Breast epithelium (tissue), 4 donors: ENCODE measurements around the gene CREBZF. TPM values are rescaled to one million over a fixed set of nuclear protein-coding genes. Genes with fewer than 3 reads are reported as not detected.

Experiments used
- DNase-seq, 2 donors: peaks; one replicate each; pipeline ENCODE4 v3.0.0-alpha.2; 2019; ENCODE audit warnings: low spot score in 2 of 2
- H3K27ac ChIP-seq, 2 donors: fragments of 200-600 bp; sonication (generic) in 1 of 2; one replicate each; pipeline ENCODE4 v1.5.1; 2016 to 2019; ENCODE audit warnings: mild to moderate bottlenecking in 1 of 2
- H3K27me3 ChIP-seq, 2 donors: fragments of 200-600 bp; sonication (generic) in 1 of 2; one replicate each; pipeline versions ENCODE4 v1.5.1 to v1.6.0; 2017 to 2019; ENCODE audit warnings: control low read depth in 1 of 2, mild to moderate bottlenecking in 1 of 2
- H3K36me3 ChIP-seq: fragments of 200-600 bp; one replicate; pipeline ENCODE4 v1.5.1; 2019
- H3K4me1 ChIP-seq, 2 donors: fragments of 200-600 bp; sonication (generic); one replicate each; pipeline ENCODE4 v1.5.1; 2016 to 2019; ENCODE audit warnings: control low read depth in 1 of 2
- H3K4me3 ChIP-seq, 3 donors: fragments of 200-600 bp; sonication (generic); 1 replicate in 2 of 3; 2 replicates in 1 of 3; pipeline ENCODE4 v1.5.1; 2016 to 2019; ENCODE audit warnings: mild to moderate bottlenecking in 3 of 3, moderate library complexity in 2 of 3
- H3K9me3 ChIP-seq, 2 donors: fragments of 200-600 bp; sonication (generic) in 1 of 2; one replicate each; pipeline ENCODE4 v1.5.1; 2016 to 2019; ENCODE audit warnings: control low read depth in 1 of 2
- POLR2A ChIP-seq: fragments of 450-650 bp; IDR thresholded peaks from one replicate; pipeline ENCODE4 v1.6.1; 2016; ENCODE audit warnings: antibody characterized with exemption, mild to moderate bottlenecking, moderate library complexity
- POLR2AphosphoS5 ChIP-seq, 3 donors: sonication (generic); formaldehyde crosslinking; IDR thresholded peaks; one replicate each; pipeline ENCODE4 v1.6.1; 2017; ENCODE audit warnings: antibody characterized with exemption in 3 of 3
- intact Hi-C: fragments of 100-400 bp; cut with DNase I; formaldehyde crosslinking; loops from one replicate; pipeline ENCODE4 v1.15.1; 2023; ENCODE audit warnings: low total_unique reads
- total RNA-seq, 3 donors: library from RNA; depleted of rRNA; stranded (reverse); fragments of >200 nt; gene quantifications; one replicate each; pipeline ENCODE4 v1.1.0, GENCODE V29; 2016
- TF ChIP-seq, protein P1 (sequence below), 3 donors: fragments of 450-650 bp; IDR thresholded peaks; one replicate each; pipeline ENCODE4 v1.5.1; 2016 to 2017; ENCODE audit warnings: antibody characterized with exemption in 3 of 3, mild to moderate bottlenecking in 3 of 3, moderate library complexity in 3 of 3

CREBZF gene
- total RNA-seq, 3 donors from 2014 or later: 49.6 to 120 (median 107) TPM

DNA sequence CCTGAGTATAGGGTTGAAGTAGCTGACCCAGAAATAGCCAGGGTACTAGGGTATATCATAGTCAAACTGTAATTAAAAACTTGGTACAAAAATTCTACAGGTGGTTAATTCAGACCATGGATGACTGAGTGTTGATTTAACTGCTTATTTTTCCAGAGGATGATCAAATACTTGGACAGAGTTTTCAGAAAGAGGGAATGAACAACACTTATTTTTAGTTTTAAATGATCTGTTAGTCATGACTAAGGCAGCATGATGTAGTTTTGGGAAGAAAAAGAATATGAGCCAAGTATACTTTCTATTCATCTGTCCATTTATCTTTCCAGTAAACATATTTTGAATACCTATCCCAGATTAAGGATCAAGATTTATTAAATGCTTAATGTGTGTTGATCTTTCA lies 40.9 kb upstream of the CREBZF start:
- H3K36me3 ChIP-seq: no peaks in the 10 kb centered on the region
- no peak overlapping the region for H3K27ac ChIP-seq

DNA sequence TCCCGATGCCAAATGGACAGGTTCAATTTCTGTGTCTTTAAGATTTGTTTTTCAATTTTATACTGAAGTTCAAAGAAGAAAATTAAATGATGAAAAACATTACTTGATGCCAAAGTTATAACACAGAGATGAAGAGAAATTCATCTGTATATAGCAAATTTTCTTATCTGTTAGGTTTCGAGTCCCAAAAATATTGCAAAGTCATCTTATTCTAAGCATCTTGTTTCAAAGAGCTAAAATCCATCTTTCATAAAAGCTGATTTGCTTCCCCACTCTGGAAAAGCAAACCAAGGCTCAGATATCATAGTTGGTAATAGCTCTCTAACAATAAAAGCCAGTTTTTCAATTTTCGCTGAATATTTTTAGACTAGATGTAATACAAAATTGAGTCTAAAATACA lies 40.0 kb upstream of the CREBZF start:
- Histone ChIP-seq H3K9me3 (no peaks in the 10 kb centered on the region), H3K4me1 (no peaks in the 10 kb centered on the region), H3K36me3 (no peaks in the 10 kb centered on the region), H3K4me3 (no peak overlapping the region), H3K27ac (no peak overlapping the region), H3K27me3 (no peaks in the 10 kb centered on the region)
- no peak for DNase-seq
- no peak for TF ChIP-seq POLR2A
- TF ChIP-seq, protein P1, sequence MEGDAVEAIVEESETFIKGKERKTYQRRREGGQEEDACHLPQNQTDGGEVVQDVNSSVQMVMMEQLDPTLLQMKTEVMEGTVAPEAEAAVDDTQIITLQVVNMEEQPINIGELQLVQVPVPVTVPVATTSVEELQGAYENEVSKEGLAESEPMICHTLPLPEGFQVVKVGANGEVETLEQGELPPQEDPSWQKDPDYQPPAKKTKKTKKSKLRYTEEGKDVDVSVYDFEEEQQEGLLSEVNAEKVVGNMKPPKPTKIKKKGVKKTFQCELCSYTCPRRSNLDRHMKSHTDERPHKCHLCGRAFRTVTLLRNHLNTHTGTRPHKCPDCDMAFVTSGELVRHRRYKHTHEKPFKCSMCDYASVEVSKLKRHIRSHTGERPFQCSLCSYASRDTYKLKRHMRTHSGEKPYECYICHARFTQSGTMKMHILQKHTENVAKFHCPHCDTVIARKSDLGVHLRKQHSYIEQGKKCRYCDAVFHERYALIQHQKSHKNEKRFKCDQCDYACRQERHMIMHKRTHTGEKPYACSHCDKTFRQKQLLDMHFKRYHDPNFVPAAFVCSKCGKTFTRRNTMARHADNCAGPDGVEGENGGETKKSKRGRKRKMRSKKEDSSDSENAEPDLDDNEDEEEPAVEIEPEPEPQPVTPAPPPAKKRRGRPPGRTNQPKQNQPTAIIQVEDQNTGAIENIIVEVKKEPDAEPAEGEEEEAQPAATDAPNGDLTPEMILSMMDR (IDR thresholded peaks at IDR 0.05): no peak
- no peak for TF ChIP-seq POLR2AphosphoS5 (IDR thresholded peaks at IDR 0.05)
- intact Hi-C loops: no loop called here

More for the DNA sequence above, 40.9 kb upstream of the CREBZF start:
- no peak for DNase-seq
- no peaks in the 10 kb centered on the region for H3K27me3 ChIP-seq
- TF ChIP-seq POLR2AphosphoS5 (IDR thresholded peaks at IDR 0.05) (no peak), POLR2A (no peak)
- TF ChIP-seq, protein P1 (IDR thresholded peaks at IDR 0.05): no peak
- intact Hi-C loops: no loop called here
- H3K9me3 ChIP-seq: no peaks in the 10 kb centered on the region
- H3K4me1 ChIP-seq: no peaks in the 10 kb centered on the region
- H3K4me3 ChIP-seq: no peak overlapping the region

DNA sequence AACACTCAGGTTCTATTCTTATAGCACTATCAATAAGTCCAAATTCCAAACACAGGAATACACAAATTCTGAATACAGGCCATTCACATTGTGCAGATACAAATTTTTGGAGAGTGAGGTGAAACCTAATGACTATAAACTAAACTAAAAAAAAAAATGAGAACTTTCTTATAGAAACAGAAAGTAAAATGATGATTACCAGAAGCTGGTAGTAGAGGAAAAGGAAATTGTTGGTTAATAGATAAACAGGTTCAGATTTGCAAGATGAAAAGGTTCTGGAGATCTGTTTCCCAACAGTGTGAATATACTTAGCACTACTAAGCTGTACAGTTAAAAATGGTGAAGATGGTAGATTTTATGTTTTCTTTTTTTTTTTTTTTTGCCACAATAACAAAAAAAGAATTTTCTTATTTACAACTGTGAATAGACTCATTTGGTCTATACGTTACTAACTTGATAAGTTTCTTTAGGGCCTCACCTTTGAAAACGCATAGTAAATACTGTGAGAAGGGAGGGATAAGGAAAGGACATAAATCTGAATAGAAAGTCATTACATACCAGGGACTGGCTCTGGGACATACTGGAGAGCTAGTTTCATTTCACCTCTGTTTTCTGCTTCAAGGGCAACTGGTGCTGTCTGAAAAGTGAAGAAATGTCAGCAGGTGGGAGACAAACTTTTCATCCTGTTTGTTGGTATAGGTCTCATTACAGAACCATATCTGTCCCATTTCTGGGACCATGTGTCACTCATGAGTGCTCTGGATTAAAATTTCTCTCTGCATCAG lies 35.2 kb upstream of the CREBZF start:
- Histone ChIP-seq H3K27ac (no peak overlapping the region), H3K36me3 (no peaks in the 10 kb centered on the region), H3K27me3 (no peaks in the 10 kb centered on the region), H3K4me1 (no peaks in the 10 kb centered on the region), H3K9me3 (no peaks in the 10 kb centered on the region), H3K4me3 (no peak overlapping the region)
- no peak for DNase-seq
- TF ChIP-seq POLR2AphosphoS5 (IDR thresholded peaks at IDR 0.05): no peak
- TF ChIP-seq, protein P1 (IDR thresholded peaks at IDR 0.05): no peak
- TF ChIP-seq POLR2A: no peak
- intact Hi-C loops: no loop called here

DNA sequence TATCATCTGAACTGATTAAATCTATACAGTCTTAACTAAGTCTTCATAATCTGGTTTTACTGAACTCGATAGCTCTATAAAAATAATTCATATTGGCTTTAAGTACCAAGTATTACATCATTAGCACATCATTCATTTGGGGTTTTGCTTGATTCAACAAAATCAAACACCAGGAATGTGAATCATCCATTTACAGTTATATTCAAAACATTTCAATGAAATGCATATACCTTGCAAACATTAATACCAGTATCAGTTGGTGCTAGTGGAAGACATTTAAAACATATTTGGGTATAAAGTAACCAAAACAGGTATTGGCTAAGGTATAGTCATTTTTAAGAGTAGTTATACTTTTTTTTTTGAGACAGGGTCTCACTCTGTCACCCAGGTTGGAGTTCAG lies 33.3 kb upstream of the CREBZF start:
- no peaks in the 10 kb centered on the region for H3K4me1 ChIP-seq
- DNase-seq: no peak
- TF ChIP-seq POLR2A: no peak
- TF ChIP-seq, protein P1 (IDR thresholded peaks at IDR 0.05): no peak
- TF ChIP-seq POLR2AphosphoS5 (IDR thresholded peaks at IDR 0.05): no peak

DNA sequence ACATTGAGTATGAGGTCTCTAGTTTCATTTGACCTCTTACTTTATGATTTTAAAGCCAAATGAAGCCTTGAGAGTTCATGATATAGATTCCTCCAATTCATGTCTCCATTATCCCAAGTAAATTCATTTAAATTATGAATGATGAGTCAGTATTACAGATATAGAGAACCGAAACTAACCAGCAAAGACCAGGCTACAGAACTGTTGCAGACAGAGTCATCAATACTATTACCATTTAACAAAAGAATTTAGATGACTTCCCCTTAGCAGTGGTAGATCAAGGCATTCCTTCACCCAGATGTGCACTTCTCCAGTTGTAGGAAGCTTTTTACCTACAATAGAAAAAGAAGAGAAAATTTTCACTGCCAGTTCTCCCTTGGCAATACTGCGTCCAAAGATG lies 32.8 kb upstream of the CREBZF start:
- TF ChIP-seq POLR2AphosphoS5 (IDR thresholded peaks at IDR 0.05) (no peak), POLR2A (no peak)
- TF ChIP-seq, protein P1 (IDR thresholded peaks at IDR 0.05): no peak
- no peaks in the 10 kb centered on the region for H3K9me3 ChIP-seq
- no peaks in the 10 kb centered on the region for H3K4me1 ChIP-seq
- no peaks in the 10 kb centered on the region for H3K27me3 ChIP-seq
- no peak for DNase-seq
- H3K27ac ChIP-seq: no peak overlapping the region
- no peaks in the 10 kb centered on the region for H3K36me3 ChIP-seq
- intact Hi-C loops: no loop called here
- H3K4me3 ChIP-seq: no peak overlapping the region

More for the DNA sequence above, 33.3 kb upstream of the CREBZF start:
- Histone ChIP-seq H3K27ac (no peak overlapping the region), H3K4me3 (no peak overlapping the region), H3K27me3 (no peaks in the 10 kb centered on the region), H3K9me3 (no peaks in the 10 kb centered on the region), H3K36me3 (no peaks in the 10 kb centered on the region)
- intact Hi-C loops: no loop called here
